Bone marrow (tissue), 2 donors: ENCODE data around the gene SNAI1.

Experiments
- DNase-seq, 2 donors: peaks; one replicate each; lab custom pipeline; 2025; lab: John Stamatoyannopoulos, UW

SNAI1 gene

DNA sequence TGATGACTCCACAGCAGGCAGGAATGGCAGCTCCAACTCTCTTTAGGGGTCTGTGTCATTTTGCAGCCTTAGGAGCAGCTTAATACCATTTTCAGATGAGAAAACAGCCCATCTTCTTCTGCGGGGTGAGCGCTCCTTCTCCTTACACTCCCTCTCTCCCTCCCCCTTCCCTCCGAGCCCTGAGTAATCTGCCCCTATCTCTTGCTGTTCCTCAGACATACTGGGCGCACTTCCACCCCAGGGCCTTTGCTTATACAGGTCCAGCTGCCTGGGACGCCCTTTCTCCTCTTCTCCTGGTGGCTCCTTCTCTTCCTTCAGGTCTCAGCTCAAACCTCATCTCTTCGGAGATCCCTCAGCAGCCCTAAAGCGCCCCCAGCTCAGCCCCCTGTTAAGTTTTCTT, 54.8 kb downstream of the SNAI1 start:
- DNase-seq = no peak

DNA sequence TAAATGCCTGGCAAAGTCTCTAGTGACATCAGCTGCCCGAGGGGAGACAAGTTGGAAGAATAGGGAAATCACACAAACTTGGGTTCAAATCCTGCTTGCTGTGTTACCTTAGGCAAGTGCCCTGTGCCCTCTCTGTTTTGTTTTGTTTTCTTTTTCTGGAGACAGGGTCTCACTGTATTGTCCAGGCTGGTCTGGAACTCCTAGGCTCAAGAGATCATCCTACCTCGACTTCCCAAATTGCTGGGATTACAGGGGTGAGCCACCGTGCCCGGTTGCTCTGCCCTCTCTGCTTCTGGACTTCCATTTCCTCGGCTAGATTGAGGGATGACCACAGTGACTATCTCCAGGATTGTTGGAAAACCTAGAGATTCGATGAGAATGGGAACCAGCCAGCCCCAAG, 55.4 kb downstream of the SNAI1 start:
- DNase-seq = no peak
